ENCODE measurements around the gene C20orf141. TPM values are rescaled to one million over a fixed set of nuclear protein-coding genes. Genes with fewer than 3 reads are reported as not detected.

Gene C20orf141
- total RNA-seq, 1 donor from 2014 or later = not detected

- H3K27me3 Mint-ChIP-seq = no peaks in the 10 kb centered on the region
- no peaks in the 10 kb centered on the region for H3K36me3 Mint-ChIP-seq
- H3K27ac Mint-ChIP-seq = no peak overlapping the region
- H3K4me3 Mint-ChIP-seq = no peak overlapping the region
- no peaks in the 10 kb centered on the region for H3K9me3 Mint-ChIP-seq
- TF ChIP-seq CTCF (conservative IDR thresholded peaks at IDR 0.05) = no peak
- no peak for DNase-seq (ENCODE audit: extremely low spot score, unreplicated experiment)
- H3K4me1 Mint-ChIP-seq (ENCODE audit: unreplicated experiment) = peaks cover 7% of the 10 kb centered on the region
Measured at GRCh38 chr20:2851086-2851485, 36.3 kb downstream of the C20orf141 start.

GRCh38 chr20:2858591-2858990 is 43.8 kb downstream of the C20orf141 start:
- DNase-seq (ENCODE audit: extremely low spot score, unreplicated experiment) = no peak
- no peaks in the 10 kb centered on the region for H3K4me1 Mint-ChIP-seq (ENCODE audit: unreplicated experiment)
- H3K27ac Mint-ChIP-seq = no peak overlapping the region
- TF ChIP-seq CTCF (conservative IDR thresholded peaks at IDR 0.05) = no peak
- H3K4me3 Mint-ChIP-seq = no peak overlapping the region
- H3K27me3 Mint-ChIP-seq = no peaks in the 10 kb centered on the region
- no peaks in the 10 kb centered on the region for H3K36me3 Mint-ChIP-seq
- H3K9me3 Mint-ChIP-seq = no peaks in the 10 kb centered on the region

- no peaks in the 10 kb centered on the region for H3K4me1 Mint-ChIP-seq (ENCODE audit: unreplicated experiment)
- no peak overlapping the region for H3K27ac Mint-ChIP-seq
- H3K9me3 Mint-ChIP-seq = no peaks in the 10 kb centered on the region
- no peak overlapping the region for H3K4me3 Mint-ChIP-seq
- H3K27me3 Mint-ChIP-seq = no peaks in the 10 kb centered on the region
- no peak for TF ChIP-seq CTCF (conservative IDR thresholded peaks at IDR 0.05)
- no peak for DNase-seq (ENCODE audit: extremely low spot score, unreplicated experiment)
- peaks cover 2% of the 10 kb centered on the region for H3K36me3 Mint-ChIP-seq
Measured at GRCh38 chr20:2859330-2860121, 44.7 kb downstream of the C20orf141 start.

- H3K4me3 Mint-ChIP-seq = no peak overlapping the region
- peaks cover 4% of the 10 kb centered on the region for H3K27me3 Mint-ChIP-seq
- peaks cover 4% of the 10 kb centered on the region for H3K4me1 Mint-ChIP-seq (ENCODE audit: unreplicated experiment)
- no peak overlapping the region for H3K27ac Mint-ChIP-seq
- no peak for TF ChIP-seq CTCF (conservative IDR thresholded peaks at IDR 0.05)
- peaks cover 13% of the 10 kb centered on the region for H3K36me3 Mint-ChIP-seq
- DNase-seq (ENCODE audit: extremely low spot score, unreplicated experiment) = no peak
- H3K9me3 Mint-ChIP-seq = no peaks in the 10 kb centered on the region
Measured at GRCh38 chr20:2864626-2865025, 49.8 kb downstream of the C20orf141 start.

- H3K27me3 Mint-ChIP-seq = peaks cover 4% of the 10 kb centered on the region
- H3K36me3 Mint-ChIP-seq = peaks cover 13% of the 10 kb centered on the region
- TF ChIP-seq CTCF (conservative IDR thresholded peaks at IDR 0.05) = no peak
- H3K9me3 Mint-ChIP-seq = no peaks in the 10 kb centered on the region
- no peak overlapping the region for H3K4me3 Mint-ChIP-seq
- H3K4me1 Mint-ChIP-seq (ENCODE audit: unreplicated experiment) = peaks cover 5% of the 10 kb centered on the region
- H3K27ac Mint-ChIP-seq = no peak overlapping the region
- no peak for DNase-seq (ENCODE audit: extremely low spot score, unreplicated experiment)
Measured at GRCh38 chr20:2865101-2865500, 50.3 kb downstream of the C20orf141 start.

Other genes with a start within 250 kb of the C20orf141 start
- gene NOP56, start 162.4 kb upstream of the C20orf141 start, total RNA-seq (ENCODE audit: low replicate concordance) = 203 and 364 TPM in 2 replicates
- 85.6 and 101 TPM in 2 replicates for gene IDH3B, start 150.8 kb upstream of the C20orf141 start, total RNA-seq (ENCODE audit: low replicate concordance)
- gene EBF4, start 122.2 kb upstream of the C20orf141 start, total RNA-seq (ENCODE audit: low replicate concordance) = 11.4 and 17.9 TPM in 2 replicates
- 6.6 and 106 TPM in 2 replicates for gene CPXM1, start 14.4 kb upstream of the C20orf141 start, total RNA-seq (ENCODE audit: low replicate concordance)
- gene TMEM239, start 1.4 kb downstream of the C20orf141 start, total RNA-seq (ENCODE audit: low replicate concordance) = not detected in 2 replicates
- gene PCED1A, start 25.7 kb downstream of the C20orf141 start, total RNA-seq (ENCODE audit: low replicate concordance) = 47.5 and 79.6 TPM in 2 replicates
- 31.8 and 49.9 TPM in 2 replicates for gene VPS16, start 25.8 kb downstream of the C20orf141 start, total RNA-seq (ENCODE audit: low replicate concordance)
- 50.5 and 73.8 TPM in 2 replicates for gene PTPRA, start 58.5 kb downstream of the C20orf141 start, total RNA-seq (ENCODE audit: low replicate concordance)
- 0.99 and 2.3 TPM in 2 replicates for gene GNRH2, start 228.6 kb downstream of the C20orf141 start, total RNA-seq (ENCODE audit: low replicate concordance)
- gene MRPS26, start 231.1 kb downstream of the C20orf141 start, total RNA-seq (ENCODE audit: low replicate concordance) = 59.0 and 67.3 TPM in 2 replicates